GM12878 (cell line): ENCODE results near the gene PTPRM. TPM values are rescaled to one million over a fixed set of nuclear protein-coding genes. Genes with fewer than 3 reads are reported as not detected.

ENCODE experiments used
- ATAC-seq: fragments of 200-7000 bp; cut with Tn5 transposase; 3 replicates; pipeline ENCODE4 v1.9.1; 2020; ENCODE audit warnings: mild to moderate bottlenecking, moderate library complexity
- BruUV-seq: library from RNA; stranded (reverse); fragments of 400-500 nt; replicated peaks from 2 replicates; lab custom pipeline; 2021; lab: Mats Ljungman, UMichigan
- CTCF ChIA-PET: fragments of 300-600 bp; sonication (Branson Sonifier 250); formaldehyde crosslinking; extraction: SDS; loops from one replicate; lab custom pipeline; 2021; ENCODE audit warnings: inconsistent platforms; lab: Yijun Ruan, JAX
- POLR2A ChIA-PET: fragments of 350-600 bp; formaldehyde crosslinking; extraction: SDS; loops from one replicate; lab custom pipeline; 2021; ENCODE audit warnings: inconsistent platforms; lab: Charles Lee
- RAD21 ChIA-PET: fragments of 300-600 bp; sonication (Branson Sonifier 250); formaldehyde crosslinking; loops from one replicate; lab custom pipeline; 2023; ENCODE audit warnings: antibody characterized with exemption; ENCODE audit not compliant: unreplicated experiment; lab: Charles Lee
- SMC1A ChIA-PET: fragments of 300-600 bp; sonication (Branson Sonifier 250); formaldehyde crosslinking; loops from one replicate; lab custom pipeline; 2023; ENCODE audit not compliant: unreplicated experiment, uncharacterized antibody; lab: Charles Lee
- DNase-seq: peaks from one replicate; pipeline ENCODE4 v3.0.0-alpha.2; 2011; ENCODE audit warnings: low read depth, low spot score
- FAIRE-seq: peaks from 3 replicates; lab custom pipeline; 2011; peaks lifted over from hg19 to GRCh38; lab: Jason Lieb, UNC
- H2AFZ ChIP-seq: 2 replicates; pipeline ENCODE4 v1.6.0; 2011; ENCODE audit warnings: low read depth, low read length, control low read depth; ENCODE audit not compliant: control insufficient read depth
- H3K27ac ChIP-seq: 2 replicates; pipeline ENCODE4 v1.5.1; 2011; ENCODE audit warnings: control low read depth; ENCODE audit not compliant: control insufficient read depth, insufficient read depth
- H3K27me3 ChIP-seq, 2 experiments: replicated peaks in 1 of 2; 2 replicates each; pipeline versions ENCODE4 v1.6.0 to v1.6.1; 2011; ENCODE audit warnings: low read length in 1 of 2; ENCODE audit not compliant: control insufficient read depth in 2 of 2, insufficient read depth in 2 of 2
- H3K36me3 ChIP-seq, 2 experiments: 2 replicates each; pipeline ENCODE4 v1.5.1; 2011; ENCODE audit warnings: low read length in 1 of 2; ENCODE audit not compliant: control insufficient read depth in 2 of 2, insufficient read depth in 2 of 2
- H3K4me1 ChIP-seq: 2 replicates; pipeline ENCODE4 v1.6.1; 2011; ENCODE audit warnings: mild to moderate bottlenecking, low read length, moderate library complexity, mixed read lengths; ENCODE audit not compliant: control insufficient read depth, insufficient read depth
- H3K4me2 ChIP-seq: 2 replicates; pipeline ENCODE4 v1.6.0; 2011; ENCODE audit warnings: control low read depth; ENCODE audit not compliant: control insufficient read depth, insufficient read depth
- H3K4me3 ChIP-seq: fragments of 200-600 bp; sonication (generic); 2 replicates; pipeline ENCODE4 v1.5.1; 2016
- H3K79me2 ChIP-seq: 2 replicates; pipeline ENCODE4 v1.6.0; 2011; ENCODE audit warnings: low read length; ENCODE audit not compliant: control insufficient read depth, insufficient read depth
- H3K9ac ChIP-seq: 2 replicates; pipeline ENCODE4 v1.8.0; 2011; ENCODE audit warnings: low read length, control low read depth, mixed read lengths; ENCODE audit not compliant: control insufficient read depth, insufficient read depth
- H3K9me3 ChIP-seq: replicated peaks from 3 replicates; pipeline ENCODE4 v1.5.1; 2011; ENCODE audit warnings: mild to moderate bottlenecking, low read length; ENCODE audit not compliant: control insufficient read depth, insufficient read depth
- H4K20me1 ChIP-seq: 2 replicates; pipeline ENCODE4 v1.6.0; 2011; ENCODE audit not compliant: control insufficient read depth, insufficient read depth
- CREM ChIP-seq: IDR thresholded peaks from 2 replicates; pipeline ENCODE4 v1.6.1; 2014; ENCODE audit warnings: antibody characterized with exemption, low read depth
- MEF2B ChIP-seq: fragments of 450-650 bp; IDR thresholded peaks from 2 replicates; pipeline ENCODE4 v1.6.1; 2018; ENCODE audit warnings: mild to moderate bottlenecking, moderate library complexity; ENCODE audit not compliant: partially characterized antibody, poor library complexity, severe bottlenecking
- NKRF ChIP-seq: fragments of 450-650 bp; conservative IDR thresholded peaks from 2 replicates; pipeline ENCODE4 v1.6.1; 2017; ENCODE audit warnings: mild to moderate bottlenecking, moderate library complexity
- POLR2AphosphoS5 ChIP-seq: IDR thresholded peaks from 2 replicates; pipeline ENCODE4 v1.6.1; 2011; ENCODE audit warnings: mild to moderate bottlenecking, low read length, inconsistent platforms
- SIN3A ChIP-seq: IDR thresholded peaks from 2 replicates; pipeline ENCODE4 v1.6.1; 2012; ENCODE audit warnings: low read depth, low read length, improper control_type of control experiment
- SUZ12 ChIP-seq: fragments of 200-600 bp; sonication (generic); IDR thresholded peaks from one replicate; pipeline ENCODE4 v1.6.1; 2018; ENCODE audit warnings: antibody characterized with exemption, mild to moderate bottlenecking; ENCODE audit not compliant: unreplicated experiment
- YY1 ChIP-seq: IDR thresholded peaks from 2 replicates; pipeline ENCODE4 v1.6.1; 2011; ENCODE audit warnings: low read depth, mild to moderate bottlenecking, low read length
- ZNF622 ChIP-seq: fragments of 450-650 bp; IDR thresholded peaks from 2 replicates; pipeline ENCODE4 v1.6.1; 2017; ENCODE audit warnings: mild to moderate bottlenecking, inconsistent platforms
- WGBS: methylation state at CpG from one replicate; pipeline ENCODE4 v1.1.6; 2016; ENCODE audit warnings: low lambda C conversion rate; ENCODE audit not compliant: insufficient replicate concordance, insufficient coverage; ENCODE audit errors: missing lambda C conversion rate; 5-methylcytosine and 5-hydroxymethylcytosine counted together
- in situ Hi-C: fragments of 300-500 bp; cut with MboI; formaldehyde crosslinking; loops from 9 replicates; pipeline ENCODE4 v1.14.3; 2018; ENCODE audit warnings: mixed read lengths
- intact Hi-C: fragments of 100-400 bp; cut with micrococcal nuclease; formaldehyde crosslinking; loops from one replicate; pipeline ENCODE4 v1.14.2; 2022; ENCODE audit not compliant: unreplicated experiment
- polyA plus RNA-seq, 11 experiments: library from polyadenylated mRNA; depleted of rRNA in 4 of 11; unstranded in 6 of 11; stranded (reverse) in 5 of 11; fragments of >200 nt; fragmentation: Nextera tagmentation in 4 of 11; fragmentation: Illumina TruSeq in 1 of 11; extraction: Ambion mirVana in 4 of 11; extraction: Trizol in 1 of 11; gene quantifications; 1 replicate in 1 of 11; 2 replicates in 10 of 11; pipeline versions ENCODE4 v1.2.1 to v1.2.3, GENCODE V29; 2011 to 2016; ENCODE audit warnings: inconsistent platforms in 2 of 11, missing spikeins in 2 of 11, low read depth in 1 of 11
- total RNA-seq, 4 experiments: library from RNA; depleted of rRNA in 3 of 4; stranded (reverse); fragments of >200 nt in 3 of 4; fragmentation: Illumina TruSeq in 1 of 4; extraction: Trizol in 1 of 4; gene quantifications; 2 replicates each; pipeline versions ENCODE4 v1.2.1 to v1.2.3, GENCODE V29; 2013 to 2021
- TF ChIP-seq, protein P1 (sequence below): fragments of 450-650 bp; IDR thresholded peaks from 2 replicates; pipeline ENCODE4 v1.6.1; 2014; ENCODE audit warnings: mild to moderate bottlenecking
- TF ChIP-seq, protein P2 (sequence below): fragments of 450-650 bp; IDR thresholded peaks from 2 replicates; pipeline ENCODE4 v1.6.1; 2017; ENCODE audit warnings: low read depth, mild to moderate bottlenecking, moderate library complexity

The PTPRM gene
- total and polyA plus RNA-seq, 10 of the 15 experiments (the other 5 are each of a cell fraction or from before 2014, with no cell fraction given) = 0.07 to 22.6 (median 0.60) TPM

DNA sequence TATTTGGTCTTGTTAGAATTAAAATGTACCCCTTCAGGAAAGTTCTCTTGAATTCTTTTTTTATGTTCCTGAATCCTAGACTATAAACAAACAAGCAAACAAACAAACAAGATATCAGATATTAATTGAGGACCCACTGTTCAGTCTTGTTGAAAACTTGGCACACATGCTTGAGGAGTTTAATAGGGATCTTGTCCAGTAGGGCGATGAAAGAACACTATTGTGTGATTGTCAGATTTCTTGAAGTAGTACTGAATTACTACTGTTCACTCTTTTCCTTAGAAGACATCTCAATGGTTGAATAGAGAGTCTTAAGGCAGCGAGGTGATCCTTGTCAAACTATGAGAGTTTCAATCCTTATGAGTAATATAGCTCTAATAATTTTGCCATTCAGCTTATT is 130.2 kb downstream of the PTPRM start:
- intact Hi-C loops (no loop called here), in situ Hi-C loops (no loop called here)
- no peak for TF ChIP-seq CREM
- TF ChIP-seq NKRF = no peak
- H3K9me3 ChIP-seq = no peaks in the 10 kb centered on the region
- no peak overlapping the region for H3K4me2 ChIP-seq
- ChIA-PET POLR2A (no interaction called here), SMC1A (no interaction called here), RAD21 (no interaction called here), CTCF (no interaction called here)
- no peaks in the 10 kb centered on the region for H3K27me3 ChIP-seq
- no peaks in the 10 kb centered on the region for H3K79me2 ChIP-seq
- no peaks in the 10 kb centered on the region for H3K4me1 ChIP-seq
- H3K27ac ChIP-seq = no peak overlapping the region
- no peak overlapping the region for H2AFZ ChIP-seq
- WGBS = 3% methylated on average over 2 of the region's 2 CpGs
- no peak overlapping the region for H3K9ac ChIP-seq
- FAIRE-seq (no peak), ATAC-seq (no peak), DNase-seq (no peak)
- no peaks in the 10 kb centered on the region for H3K36me3 ChIP-seq
- BruUV-seq = no TSS peak
- H3K4me3 ChIP-seq = no peak overlapping the region
- no peaks in the 10 kb centered on the region for H4K20me1 ChIP-seq

DNA sequence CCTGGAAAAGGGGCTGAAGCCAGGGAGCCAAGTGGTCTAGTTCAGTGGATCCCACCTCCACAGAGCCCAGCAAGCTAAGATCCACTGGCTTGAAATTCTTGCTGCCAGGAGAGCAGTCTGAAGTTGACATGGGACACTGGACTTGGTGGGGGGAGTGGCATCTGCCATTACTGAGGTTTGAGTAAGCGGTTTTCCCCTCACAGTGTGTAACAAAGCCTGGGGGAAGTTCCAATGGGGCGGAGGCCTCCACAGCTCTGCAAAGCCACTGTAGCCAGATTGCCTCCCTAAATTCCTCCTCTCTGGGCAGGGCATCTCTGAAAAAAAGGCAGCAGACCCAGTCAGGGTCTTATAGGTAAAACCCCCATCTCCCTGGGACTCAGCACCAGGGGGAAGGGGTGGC is 144.4 kb downstream of the PTPRM start:
- Histone ChIP-seq H3K27me3 (no peaks in the 10 kb centered on the region), H3K9ac (no peak overlapping the region), H4K20me1 (no peaks in the 10 kb centered on the region), H3K36me3 (no peaks in the 10 kb centered on the region), H3K4me1 (no peaks in the 10 kb centered on the region), H2AFZ (no peak overlapping the region), H3K79me2 (no peaks in the 10 kb centered on the region), H3K4me2 (no peak overlapping the region), H3K4me3 (no peak overlapping the region), H3K9me3 (no peaks in the 10 kb centered on the region; the same call in 2 of the 3 replicates), H3K27ac (no peak overlapping the region)
- TF ChIP-seq ZNF622 = no peak
- 0 out of 2 replicates have a peak, but pooled peaks have one; percentile 17 for TF ChIP-seq YY1
- TF ChIP-seq POLR2AphosphoS5 = no peak
- no peak for TF ChIP-seq SUZ12
- no peak for TF ChIP-seq SIN3A
- TF ChIP-seq, protein P1, sequence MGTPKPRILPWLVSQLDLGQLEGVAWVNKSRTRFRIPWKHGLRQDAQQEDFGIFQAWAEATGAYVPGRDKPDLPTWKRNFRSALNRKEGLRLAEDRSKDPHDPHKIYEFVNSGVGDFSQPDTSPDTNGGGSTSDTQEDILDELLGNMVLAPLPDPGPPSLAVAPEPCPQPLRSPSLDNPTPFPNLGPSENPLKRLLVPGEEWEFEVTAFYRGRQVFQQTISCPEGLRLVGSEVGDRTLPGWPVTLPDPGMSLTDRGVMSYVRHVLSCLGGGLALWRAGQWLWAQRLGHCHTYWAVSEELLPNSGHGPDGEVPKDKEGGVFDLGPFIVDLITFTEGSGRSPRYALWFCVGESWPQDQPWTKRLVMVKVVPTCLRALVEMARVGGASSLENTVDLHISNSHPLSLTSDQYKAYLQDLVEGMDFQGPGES = no peak
- TF ChIP-seq, protein P2, sequence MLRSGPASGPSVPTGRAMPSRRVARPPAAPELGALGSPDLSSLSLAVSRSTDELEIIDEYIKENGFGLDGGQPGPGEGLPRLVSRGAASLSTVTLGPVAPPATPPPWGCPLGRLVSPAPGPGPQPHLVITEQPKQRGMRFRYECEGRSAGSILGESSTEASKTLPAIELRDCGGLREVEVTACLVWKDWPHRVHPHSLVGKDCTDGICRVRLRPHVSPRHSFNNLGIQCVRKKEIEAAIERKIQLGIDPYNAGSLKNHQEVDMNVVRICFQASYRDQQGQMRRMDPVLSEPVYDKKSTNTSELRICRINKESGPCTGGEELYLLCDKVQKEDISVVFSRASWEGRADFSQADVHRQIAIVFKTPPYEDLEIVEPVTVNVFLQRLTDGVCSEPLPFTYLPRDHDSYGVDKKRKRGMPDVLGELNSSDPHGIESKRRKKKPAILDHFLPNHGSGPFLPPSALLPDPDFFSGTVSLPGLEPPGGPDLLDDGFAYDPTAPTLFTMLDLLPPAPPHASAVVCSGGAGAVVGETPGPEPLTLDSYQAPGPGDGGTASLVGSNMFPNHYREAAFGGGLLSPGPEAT = peak; percentile 56; the same call in 1 of the 2 replicates
- TF ChIP-seq MEF2B = peak; percentile 0
- intact Hi-C loops = no loop called here
- CTCF ChIA-PET = interaction anchor here (0.8 kb wide), 2 partner anchors 24 to 491 kb away, joined by 3 to 4 read pairs; no protein-coding TSS in a partner anchor
- FAIRE-seq (no peak), ATAC-seq (peak; percentile 99), DNase-seq (peak; percentile 13)
- BruUV-seq = no TSS peak
- in situ Hi-C loops = no loop called here
- RAD21 ChIA-PET = interaction anchor here (1.1 kb wide), 1 partner anchor 242 kb away, joined by 3 read pairs; no protein-coding TSS in a partner anchor
- SMC1A ChIA-PET = interaction anchor here (1.6 kb wide), 1 partner anchor 94 kb away, joined by 3 read pairs; no protein-coding TSS in a partner anchor
- POLR2A ChIA-PET = interaction anchor here (0.5 kb wide), 1 partner anchor 113 kb away, joined by 3 read pairs; no protein-coding TSS in a partner anchor
- 3% methylated on average over 2 of the region's 2 CpGs for WGBS
